MM.1S (cell line): ENCODE data around the gene AHCTF1.

ENCODE experiments used
- CTCF ChIP-seq: fragments of 300-600 bp; sonication (generic); IDR thresholded peaks from 2 replicates; pipeline ENCODE4 v1.5.1; 2016; ENCODE audit warnings: antibody characterized with exemption, low read length, mixed read lengths
- EZH2 ChIP-seq: fragments of 300-600 bp; sonication (generic); optimal IDR thresholded peaks from 2 replicates; pipeline ENCODE3; 2017; ENCODE audit warnings: low read depth, mild to moderate bottlenecking, antibody characterized with exemption, low read length, mixed read lengths
- EZH2phosphoT487 ChIP-seq: fragments of 300-600 bp; sonication (generic); IDR thresholded peaks from 2 replicates; pipeline ENCODE4 v1.6.1; 2018; ENCODE audit warnings: antibody characterized with exemption, low read length

GRCh38 chr1:246815693-246816270 is 116.0 kb downstream of the AHCTF1 start:
- no peak for TF ChIP-seq EZH2phosphoT487
- TF ChIP-seq CTCF: no peak
- no peak for TF ChIP-seq EZH2
